Mucosa of gallbladder (tissue), 1 donor: ENCODE measurements around the gene CYTH2. TPM values are rescaled to one million over a fixed set of nuclear protein-coding genes. Genes with fewer than 3 reads are reported as not detected.
"Not testable (repeated sequence)": the region's sequence is repeated elsewhere in the genome, so short reads cannot be mapped to it uniquely, and the experiment has no call there.

Source experiments
- DNase-seq: peaks from one replicate; pipeline ENCODE4 v3.0.0-alpha.2; 2020; ENCODE audit warnings: low spot score
- total RNA-seq: library from RNA; stranded (reverse); gene quantifications from one replicate; pipeline ENCODE4 v1.2.1, GENCODE V29; 2021
- donor health status: DM: no; HTN: no; CAD: no.

Gene CYTH2
- total RNA-seq, 1 donor from 2014 or later: 141 TPM

DNA sequence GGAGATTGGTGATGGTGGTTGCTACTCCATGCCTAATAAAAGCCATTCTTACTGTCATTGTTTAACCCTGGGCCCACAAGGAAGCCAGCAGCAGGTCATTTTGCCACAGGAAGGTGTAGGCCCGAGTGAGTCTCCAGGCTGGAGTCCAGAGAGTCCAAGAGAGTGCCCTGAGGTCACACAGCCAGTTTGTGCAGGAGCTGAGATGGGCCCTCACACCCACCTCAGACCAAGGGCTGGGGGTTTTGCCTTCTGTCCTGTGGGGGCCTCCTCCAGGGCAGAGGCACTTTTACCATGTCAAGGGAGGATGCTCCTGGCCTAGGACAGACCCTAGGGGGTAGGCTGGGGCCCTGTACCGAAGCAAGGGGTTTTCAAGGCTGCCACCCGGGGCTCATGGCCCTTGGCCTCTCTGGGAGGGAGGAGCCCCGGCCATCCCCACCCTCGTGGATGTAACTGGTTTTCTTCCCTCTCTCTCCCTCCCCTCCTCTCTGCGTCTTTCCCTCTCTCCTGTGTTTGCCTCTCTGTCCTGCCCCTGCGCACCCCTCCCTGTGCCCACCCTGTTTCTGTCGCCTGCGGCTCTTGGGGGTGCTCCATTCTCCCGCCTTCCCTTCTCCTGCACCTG lies 8.0 kb downstream of the CYTH2 start:
- no peak for DNase-seq

DNA sequence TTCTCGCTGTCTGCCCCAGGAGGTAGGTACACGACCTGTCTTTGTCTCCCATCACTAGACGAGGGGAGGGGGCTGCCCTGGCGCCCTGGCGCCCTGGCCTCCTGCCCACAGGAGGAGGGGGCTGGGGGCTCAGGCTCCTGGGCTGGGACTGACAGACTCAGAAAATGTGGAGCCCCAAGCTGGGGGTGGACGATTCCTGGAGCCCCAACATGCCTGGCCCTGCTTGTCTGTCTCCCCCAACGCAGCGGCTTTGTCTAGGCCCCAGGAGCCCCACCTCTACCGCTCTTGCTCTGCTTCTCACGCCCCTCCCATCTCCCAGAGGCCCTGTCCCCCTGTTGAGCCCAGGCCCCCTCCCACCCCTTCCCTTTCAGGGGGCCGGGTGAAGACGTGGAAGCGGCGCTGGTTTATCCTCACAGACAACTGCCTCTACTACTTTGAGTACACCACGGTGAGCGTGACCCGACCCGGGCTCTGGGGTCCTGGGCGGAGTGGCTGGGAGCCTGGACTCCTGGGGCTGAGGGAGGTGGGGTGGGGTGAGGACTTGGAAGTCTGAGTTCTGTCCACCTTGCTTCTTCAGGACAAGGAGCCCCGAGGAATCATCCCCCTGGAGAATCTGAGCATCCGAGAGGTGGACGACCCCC lies 8.6 kb downstream of the CYTH2 start:
- DNase-seq: no peak

DNA sequence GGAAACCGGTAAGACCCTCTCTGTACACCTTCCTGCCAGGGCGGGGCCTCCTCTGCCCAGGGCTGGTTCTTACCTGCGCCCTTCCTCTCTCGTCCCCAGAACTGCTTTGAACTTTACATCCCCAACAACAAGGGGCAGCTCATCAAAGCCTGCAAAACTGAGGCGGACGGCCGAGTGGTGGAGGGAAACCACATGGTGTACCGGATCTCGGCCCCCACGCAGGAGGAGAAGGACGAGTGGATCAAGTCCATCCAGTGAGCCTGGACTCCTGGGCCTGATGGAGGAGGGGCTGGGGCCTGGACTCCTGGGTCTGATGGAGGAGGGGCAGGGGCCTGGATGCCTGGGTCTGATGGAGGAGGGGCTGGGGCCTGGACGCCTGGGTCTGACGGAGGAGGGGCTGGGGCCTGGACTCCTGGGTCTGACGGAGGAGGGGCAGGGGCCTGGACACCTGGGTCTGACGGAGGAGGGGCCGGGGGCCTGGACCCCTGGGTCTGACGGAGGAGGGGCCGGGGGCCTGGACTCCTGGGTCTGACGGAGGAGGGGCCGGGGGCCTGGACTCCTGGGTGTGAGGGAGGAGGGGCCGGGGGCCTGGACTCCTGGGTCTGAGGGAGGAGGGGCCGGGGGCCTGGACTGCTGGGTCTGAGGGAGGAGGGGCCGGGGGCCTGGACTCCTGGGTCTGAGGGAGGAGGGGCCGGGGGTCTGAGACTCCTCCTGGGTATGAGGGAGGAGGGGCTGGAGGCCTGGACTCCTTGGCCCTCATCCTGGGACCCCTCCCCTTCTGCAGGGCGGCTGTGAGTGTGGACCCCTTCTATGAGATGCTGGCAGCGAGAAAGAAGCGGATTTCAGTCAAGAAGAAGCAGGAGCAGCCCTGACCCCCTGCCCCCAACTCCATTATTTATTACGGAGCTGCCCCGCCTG lies 9.4 kb downstream of the CYTH2 start:
- no peak for DNase-seq

DNA sequence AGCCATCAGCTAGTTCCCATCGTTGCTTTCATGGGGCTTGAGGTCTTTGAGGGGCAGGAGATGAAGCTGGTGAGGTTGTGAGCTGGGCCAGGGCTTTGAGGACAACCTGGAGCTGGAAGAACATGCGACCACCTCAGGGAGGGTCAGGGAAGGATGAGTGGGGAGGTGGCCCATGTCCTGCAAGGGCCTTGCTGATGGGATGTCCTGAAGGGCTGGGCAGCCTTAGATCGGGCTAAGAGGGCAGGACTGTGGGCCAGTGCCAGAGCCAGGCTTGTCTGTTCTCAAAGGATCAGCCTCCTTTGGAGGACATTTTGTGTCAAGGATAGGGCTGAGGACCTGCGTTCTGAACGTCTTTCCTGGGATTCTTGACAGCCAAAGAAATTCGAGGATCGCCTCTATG lies 10.5 kb downstream of the CYTH2 start:
- no peak for DNase-seq

DNA sequence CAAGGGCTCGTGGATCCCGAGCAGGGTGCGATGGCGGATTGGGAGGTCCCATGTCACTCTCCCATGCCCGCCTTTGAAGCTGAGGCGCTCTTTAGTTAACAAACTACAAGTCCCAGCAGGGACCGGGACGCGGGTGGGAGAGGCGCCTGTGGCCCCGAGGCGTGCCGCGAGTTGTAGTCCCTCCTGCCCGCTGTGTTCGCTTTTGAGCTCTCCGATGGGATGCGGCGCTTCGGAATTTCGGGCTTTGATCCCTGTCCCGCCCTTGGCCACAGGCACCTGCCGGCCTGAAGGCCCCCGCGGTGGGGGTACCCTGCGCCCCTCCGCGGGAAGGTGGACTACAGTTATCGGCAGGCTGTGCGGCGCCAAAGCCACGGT lies 11.0 kb downstream of the CYTH2 start:
- DNase-seq: no peak

DNA sequence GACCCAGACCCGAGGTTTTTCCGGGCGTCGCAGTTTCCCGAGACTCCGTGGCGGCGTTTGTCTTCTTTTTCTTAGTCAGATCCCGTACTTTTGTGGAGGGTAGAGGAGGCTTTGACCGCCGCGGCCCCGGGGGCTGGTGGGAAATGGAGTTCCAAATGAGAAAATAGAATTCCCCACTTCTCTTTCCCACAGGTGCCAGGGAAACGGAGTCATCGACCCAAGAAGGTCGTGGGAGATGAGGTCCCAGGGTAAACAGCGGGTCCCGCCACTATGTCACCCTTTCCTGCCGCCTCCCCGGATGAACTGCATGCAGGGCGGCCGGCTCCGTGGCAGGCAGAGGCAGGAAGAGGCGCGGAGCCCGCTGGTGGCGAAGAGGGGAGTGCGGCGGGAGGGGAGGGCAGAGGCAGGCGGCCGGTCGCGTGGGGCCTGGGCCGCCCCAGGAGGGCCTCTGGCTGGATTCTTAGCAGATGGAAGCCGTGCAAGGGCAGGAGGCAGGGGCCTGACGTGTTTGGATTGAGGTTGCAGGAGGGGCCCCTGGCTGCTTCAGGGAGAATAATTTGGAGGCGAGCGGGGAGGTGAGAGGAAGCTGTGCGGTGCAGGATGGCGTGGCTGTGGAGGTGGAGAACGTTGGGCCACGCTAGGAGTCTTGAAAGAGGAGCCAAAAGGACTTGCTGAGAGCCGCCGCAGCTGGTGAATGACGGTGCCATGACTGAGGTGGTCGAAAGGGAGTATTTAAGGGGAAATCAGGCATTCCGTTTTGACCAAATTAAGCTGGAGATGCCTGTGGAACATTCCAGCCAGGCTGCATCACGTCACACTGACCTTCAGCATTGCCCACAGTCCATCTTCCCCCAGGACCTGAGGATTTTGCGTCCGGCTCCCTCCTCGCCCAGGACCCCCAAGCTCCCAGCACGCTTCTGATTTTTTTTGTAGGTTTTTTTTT lies 11.7 kb downstream of the CYTH2 start:
- no peak for DNase-seq

DNA sequence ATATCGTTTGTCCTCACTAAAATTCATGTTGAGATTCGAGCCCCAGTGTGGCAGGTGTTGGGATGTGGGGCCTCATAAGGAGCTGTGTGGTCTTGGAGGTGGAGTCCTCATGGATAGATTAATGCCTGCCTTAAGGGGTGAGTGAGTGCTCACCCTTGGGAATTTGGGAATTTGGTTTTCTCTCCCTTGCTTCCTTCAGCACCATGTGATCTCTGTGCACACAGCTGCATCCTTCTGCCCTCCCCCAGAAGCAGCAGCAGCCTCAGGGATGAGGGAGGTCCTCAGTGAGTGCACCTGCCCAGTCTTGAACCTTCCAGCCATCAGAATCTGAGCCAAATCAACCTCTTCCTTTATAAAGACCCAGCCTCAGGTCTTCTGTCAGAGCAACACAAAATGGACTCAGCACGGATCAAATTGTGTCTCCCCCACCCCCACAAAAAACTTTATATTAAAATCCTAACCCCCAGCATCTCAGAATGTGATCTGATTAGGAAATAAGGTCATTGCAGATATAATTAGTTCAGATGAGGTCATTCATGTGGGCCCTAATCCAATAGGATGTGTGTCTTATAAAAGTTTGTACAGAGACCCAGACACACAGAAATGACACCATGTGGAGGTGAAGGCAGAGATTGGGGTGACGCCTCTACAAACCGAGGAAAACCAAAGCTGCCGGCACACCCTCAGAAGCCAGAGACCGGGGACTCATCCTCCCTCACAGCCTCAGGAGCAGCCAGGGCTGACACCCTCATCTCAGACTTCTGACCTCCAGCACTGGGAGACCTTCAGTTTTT lies 12.9 kb downstream of the CYTH2 start:
- DNase-seq: no peak

DNA sequence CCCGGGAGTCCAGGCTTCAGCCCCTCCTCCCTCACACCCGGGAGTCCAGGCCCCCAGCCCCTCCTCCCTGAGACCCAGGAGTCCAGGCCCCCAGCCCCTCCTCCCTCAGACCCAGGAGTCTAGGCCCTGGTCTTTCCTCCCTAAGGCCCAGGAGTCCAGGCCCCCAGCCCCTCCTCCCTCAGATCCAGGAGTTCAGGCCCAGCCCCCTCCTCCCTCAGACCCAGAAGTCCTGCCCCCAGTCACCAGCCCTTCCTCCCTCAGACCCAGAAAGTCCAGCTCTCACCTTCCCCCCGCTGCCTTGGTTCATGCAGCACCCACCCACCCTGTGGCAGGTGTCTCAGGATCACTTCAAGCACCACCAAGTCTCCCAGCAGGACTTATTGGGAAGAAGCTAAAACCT lies 14.1 kb downstream of the CYTH2 start:
- no peak for DNase-seq

DNA sequence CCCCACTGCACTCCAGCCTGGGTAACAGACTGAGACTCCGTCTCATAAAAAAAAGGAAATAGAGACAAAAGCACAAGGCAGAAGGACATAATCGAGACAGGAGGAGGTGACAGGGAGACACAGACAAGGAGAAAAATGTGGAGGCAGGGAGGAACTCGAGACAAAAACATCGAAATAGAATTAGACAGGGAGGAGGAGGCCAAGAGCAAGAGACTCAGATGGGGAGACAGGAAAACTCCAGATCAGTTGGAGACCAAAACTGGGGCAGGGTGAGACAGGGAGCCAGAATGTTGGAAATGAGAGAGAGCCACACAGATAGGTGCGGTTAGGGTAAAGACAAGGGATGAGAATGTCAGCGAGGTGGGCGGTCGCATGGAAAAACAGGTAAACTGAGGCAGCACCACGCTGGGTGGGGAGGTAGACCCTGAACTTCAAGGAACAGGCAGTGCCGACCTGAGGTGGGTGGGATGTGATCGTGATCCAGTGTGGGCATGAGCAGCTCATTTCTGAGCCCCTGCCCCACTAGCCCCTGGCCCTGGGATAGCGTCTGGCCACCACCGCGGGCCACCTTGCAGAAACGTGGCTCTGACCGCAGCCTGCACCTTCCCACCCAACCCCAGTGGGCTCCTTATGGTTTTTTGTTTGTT lies 15.2 kb downstream of the CYTH2 start:
- no peak for DNase-seq

DNA sequence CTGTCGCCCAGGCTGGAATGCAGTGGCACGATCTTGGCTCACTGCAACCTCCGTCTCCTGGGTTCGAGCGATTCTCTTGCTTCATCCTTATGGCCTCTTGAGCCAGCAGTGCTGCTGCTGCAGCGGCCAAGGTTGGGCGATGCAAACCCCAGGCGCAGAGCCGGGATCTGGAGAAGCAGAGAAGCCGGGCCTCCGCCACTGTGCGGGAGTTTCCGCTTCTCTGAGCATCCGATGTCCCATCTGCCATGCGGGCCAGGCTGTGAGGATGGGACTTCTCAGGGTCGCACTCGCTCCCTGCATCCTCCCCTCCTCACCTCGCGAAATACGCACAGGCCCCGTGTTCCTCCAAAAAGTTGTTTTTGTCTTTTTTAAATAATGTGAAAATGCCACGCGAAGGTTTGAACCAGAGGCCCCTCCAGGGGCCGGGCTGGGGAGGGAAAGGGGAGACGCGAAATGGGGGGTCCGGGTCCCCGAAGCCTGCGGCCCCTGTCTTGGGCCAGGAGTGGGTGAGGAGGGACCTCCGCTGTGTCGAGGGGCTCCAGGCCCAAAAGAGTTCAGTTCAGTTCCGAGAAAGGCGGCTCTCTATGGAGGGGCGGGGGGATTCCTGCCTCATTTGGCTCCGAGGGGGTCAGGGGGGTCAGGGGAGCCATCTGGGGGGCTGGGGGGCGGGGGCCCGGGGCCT lies 15.9 kb downstream of the CYTH2 start:
- DNase-seq: no peak

DNA sequence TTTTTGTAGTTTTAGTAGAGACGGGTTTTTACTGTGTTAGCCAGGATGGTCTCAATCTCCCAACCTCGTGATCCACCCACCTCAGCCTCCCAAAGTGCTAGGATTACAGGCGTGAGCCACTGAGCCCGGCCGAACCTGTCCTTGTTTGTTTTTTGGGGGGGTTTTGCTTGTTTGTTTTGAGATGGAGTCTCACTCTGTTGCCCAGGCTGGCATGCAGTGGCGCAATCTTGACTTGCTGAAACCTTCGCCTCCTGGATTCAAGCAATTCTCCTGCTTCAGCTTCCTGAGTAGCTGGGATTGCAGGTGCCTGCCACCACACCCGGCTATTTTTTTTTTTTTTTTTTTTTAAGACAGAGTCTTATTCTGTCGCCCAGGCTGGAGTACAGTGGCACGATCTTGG lies 17.5 kb downstream of the CYTH2 start:
- not testable (repeated sequence) for DNase-seq

DNA sequence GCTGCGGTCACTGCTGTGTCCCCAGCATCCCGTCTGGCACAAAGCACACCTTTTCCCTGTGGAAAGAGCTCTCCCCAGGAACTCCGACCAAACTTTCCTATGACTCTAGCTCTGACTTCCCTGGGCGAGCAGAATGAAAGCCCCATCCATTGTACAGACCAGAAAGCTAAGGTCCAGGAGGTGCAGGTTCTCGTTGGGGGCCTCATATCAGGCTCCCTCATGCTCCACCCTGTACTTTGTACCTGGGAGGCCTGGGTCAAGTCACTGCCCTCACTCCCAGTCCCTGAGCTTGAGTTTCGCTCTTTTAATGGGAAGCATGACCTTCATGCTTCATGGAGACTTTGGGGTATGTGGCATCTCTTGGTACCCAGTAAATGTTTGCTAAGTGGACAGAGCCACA lies 18.4 kb downstream of the CYTH2 start:
- no peak for DNase-seq

DNA sequence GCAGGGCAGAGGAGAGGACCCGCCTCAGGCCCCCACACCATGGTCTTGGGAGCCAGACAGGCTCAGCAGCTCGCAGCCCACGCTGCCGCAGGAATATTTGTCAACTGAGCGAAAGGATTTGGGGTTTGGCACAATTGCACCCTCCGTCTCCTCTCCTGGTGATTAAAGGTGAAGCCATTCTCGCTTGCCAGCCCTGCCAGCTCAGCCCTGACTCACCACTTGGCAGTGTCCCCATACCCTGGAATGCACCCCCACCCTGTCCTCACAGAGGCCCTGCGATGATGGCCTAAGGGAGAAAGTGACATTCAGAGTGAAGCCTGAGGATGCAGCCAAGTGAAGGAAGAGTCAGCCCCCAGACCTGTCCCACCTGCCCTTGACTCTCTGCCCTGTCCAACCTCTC lies 18.8 kb downstream of the CYTH2 start:
- DNase-seq: peak; percentile 86

DNA sequence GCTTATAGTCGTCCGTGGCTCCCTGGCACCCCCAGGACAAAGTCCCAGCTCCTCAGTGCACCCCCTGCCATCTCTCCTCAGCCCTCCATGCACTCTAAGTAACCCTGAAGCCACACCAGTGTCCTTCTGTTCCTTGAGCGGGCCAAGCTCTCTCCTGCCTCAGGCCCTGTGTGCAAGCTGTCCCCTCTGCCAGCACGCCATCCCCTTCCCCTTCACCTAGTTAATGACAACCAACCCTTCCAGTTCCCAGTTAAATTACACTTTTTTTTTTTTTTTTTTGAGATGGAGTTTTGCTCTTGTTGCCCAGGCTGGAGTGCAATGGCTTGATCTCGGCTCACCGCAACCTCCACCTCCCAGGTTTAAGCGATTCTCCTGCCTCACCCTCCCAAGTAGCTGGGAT lies 19.3 kb downstream of the CYTH2 start:
- not testable (repeated sequence) for DNase-seq

DNA sequence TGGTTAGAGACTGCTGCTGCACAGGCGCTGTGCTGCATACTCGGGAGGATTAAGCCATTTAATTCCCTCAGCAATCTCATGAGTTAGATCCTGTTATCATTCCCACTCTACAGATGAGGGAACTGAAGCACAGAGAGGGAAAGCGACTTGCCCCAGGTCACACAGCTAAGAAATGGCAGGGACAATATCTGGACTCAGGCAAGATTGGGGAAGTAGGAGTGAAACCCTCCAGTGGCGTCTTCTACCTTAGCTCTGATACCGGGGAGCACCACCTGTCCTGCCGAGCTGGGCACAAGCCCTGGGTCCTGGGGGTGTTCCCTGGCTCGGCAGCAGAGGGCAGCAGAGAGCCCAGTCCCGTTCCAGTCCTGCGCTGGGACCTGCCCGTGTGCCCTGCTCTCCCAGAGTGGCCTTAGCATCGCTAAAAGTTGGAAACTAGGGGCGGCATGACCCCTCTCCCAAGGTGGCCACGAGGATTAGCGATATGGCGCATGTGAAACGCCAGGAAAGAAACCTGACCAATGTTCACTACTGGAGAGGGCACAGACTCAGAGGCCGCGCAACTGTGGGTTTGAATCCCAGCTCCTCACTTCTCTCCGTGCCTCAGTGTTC lies 20.5 kb downstream of the CYTH2 start:
- peak; percentile 76 for DNase-seq

DNA sequence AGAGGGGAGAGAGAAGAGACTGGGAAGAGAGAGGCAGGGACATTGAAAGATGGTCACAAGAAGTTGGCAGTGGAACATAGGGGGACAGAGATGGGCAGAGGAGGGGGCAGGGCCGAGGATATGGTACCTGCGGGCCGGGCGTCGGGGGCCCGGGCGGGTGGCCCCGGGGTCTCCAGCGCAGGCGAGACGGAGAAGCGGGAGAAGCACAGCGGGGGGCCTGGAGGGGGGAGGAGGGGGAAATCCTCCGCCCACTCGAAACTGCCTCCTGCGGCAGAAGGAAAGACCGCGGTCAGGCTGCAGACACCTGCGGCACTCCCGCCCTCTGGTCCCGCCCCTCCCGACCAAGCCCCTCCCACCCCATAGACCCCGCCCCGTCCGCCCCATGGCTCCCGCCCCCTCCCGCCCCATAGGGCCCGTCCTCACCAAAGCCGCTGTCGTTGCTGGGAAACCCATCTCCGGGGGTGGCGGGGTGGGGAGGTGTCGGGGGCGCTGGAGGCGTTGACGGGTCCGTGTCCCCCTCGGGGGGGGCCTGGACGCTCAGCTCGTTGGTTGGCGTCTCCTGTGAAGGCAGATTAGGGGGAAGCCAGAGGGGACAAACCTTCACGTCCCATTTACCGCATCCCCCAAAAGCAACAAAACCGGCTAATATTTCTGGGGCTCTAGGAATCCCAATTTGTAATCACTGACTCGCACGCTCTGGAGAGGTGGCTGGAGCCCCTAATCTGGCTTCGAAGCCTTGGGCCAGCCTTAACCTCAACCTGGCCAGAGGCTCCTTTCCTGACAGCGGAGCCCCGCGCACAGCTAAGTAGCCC lies 22.0 kb downstream of the CYTH2 start:
- no peak for DNase-seq

DNA sequence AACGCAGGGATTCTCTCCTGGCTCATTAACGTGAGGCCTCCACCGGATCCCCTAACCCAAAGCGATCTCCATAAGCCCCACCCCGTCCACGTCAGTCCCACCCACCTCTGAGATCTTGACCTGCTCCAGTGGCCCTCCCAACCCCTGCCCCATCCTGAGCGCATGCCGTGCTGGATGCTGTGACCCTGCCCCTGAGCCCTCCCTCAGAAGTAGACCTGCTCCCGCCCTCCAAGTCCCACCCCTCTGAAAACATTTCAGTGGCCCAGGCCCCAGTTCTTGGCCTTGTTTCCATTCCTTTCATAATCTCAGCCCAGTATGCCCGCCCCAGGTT lies 22.6 kb downstream of the CYTH2 start:
- DNase-seq: no peak

DNA sequence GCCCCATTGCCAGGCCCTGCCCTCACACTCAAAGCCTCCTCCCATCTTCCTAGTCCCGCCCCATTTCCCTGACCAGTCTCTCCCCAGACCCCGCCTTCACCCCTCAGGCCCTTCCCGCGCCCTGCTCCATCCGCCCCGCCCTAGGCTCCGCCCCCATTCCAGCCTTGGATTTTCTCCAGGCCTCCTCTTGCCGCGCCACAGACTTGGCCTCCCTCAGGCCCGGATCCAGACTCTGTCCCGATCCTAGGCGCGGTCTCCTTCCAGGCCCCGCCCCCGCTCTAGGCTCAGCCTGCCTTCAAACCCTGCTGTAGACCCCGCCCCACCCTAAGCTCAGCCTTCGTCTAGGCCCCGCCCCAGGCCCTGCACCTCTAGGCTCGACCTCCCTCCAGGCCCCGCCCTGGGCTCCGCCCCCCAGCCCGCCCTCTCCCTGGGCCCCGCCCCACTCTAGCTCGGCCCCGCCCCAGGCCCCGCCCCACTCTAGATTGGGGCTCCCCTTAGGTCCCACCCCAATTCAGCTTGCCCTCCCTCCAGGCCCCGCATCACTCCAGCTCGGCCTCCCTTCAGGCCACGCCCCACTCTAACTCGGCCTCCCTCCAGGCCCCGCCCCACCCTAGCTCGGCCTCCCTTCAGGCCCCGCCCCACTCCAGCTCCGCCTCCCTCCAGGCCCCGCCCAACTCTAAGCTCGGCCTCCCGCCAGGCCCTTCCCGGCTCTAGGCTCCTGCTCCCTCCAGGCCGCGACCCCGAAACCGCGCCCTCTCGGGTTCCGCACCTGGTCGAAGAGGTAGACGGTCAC lies 24.0 kb downstream of the CYTH2 start:
- peak; percentile 97 for DNase-seq
